Right lobe of liver (tissue), 6 donors: ENCODE data around the gene FBRSL1. TPM values are rescaled to one million over a fixed set of nuclear protein-coding genes. Genes with fewer than 3 reads are reported as not detected.

Experiments
- ATAC-seq, 4 donors: fragments of 200-7000 bp; cut with Tn5 transposase; one replicate each; pipeline ENCODE4 v1.9.1; 2020; ENCODE audit warnings: mild to moderate bottlenecking in 4 of 4, moderate library complexity in 4 of 4
- DNase-seq, 3 donors: peaks; one replicate each; pipeline ENCODE4 v3.0.0-alpha.2; 2020
- H3K27ac ChIP-seq, 3 donors: fragments of 200-600 bp; one replicate each; pipeline ENCODE4 v1.8.0; 2022
- H3K27me3 ChIP-seq, 2 donors: fragments of 200-600 bp; one replicate each; pipeline ENCODE4 v1.8.0; 2022
- H3K36me3 ChIP-seq, 4 donors: fragments of 200-600 bp; sonication (generic) in 1 of 4; one replicate each; pipeline versions ENCODE4 v1.5.1 to v1.8.0; 2017 to 2022; ENCODE audit warnings: control low read depth in 1 of 4
- H3K4me1 ChIP-seq, 4 donors: fragments of 200-600 bp; sonication (generic) in 1 of 4; one replicate each; pipeline versions ENCODE4 v1.5.1 to v1.8.0; 2017 to 2022; ENCODE audit warnings: control low read depth in 1 of 4
- H3K4me3 ChIP-seq, 3 donors: fragments of 200-600 bp; one replicate each; pipeline ENCODE4 v1.8.0; 2022
- H3K9me3 ChIP-seq, 4 donors: fragments of 200-600 bp; sonication (generic) in 1 of 4; one replicate each; pipeline versions ENCODE4 v1.5.1 to v1.8.0; 2017 to 2022; ENCODE audit warnings: control low read depth in 1 of 4
- CTCF ChIP-seq, 4 donors: fragments of 200-600 bp in 3 of 4; fragments of 450-650 bp in 1 of 4; IDR thresholded peaks; one replicate each; pipeline versions ENCODE4 v1.5.1 to v1.8.0; 2016 to 2022; ENCODE audit warnings: antibody characterized with exemption in 4 of 4, mild to moderate bottlenecking in 2 of 4
- POLR2A ChIP-seq: fragments of 450-650 bp; IDR thresholded peaks from one replicate; pipeline ENCODE4 v1.6.1; 2017; ENCODE audit warnings: antibody characterized with exemption, mild to moderate bottlenecking
- WGBS: methylation state at CpG from one replicate; pipeline ENCODE4 v1.1.6; 2018; ENCODE audit warnings: low coverage, low lambda C conversion rate; ENCODE audit not compliant: insufficient coverage; ENCODE audit errors: missing lambda C conversion rate; 5-methylcytosine and 5-hydroxymethylcytosine counted together
- intact Hi-C, 2 donors: fragments of 100-400 bp; cut with DNase I; formaldehyde crosslinking; loops; one replicate each; pipeline versions ENCODE4 v1.11.2 to v1.14.1; 2022
- total RNA-seq, 6 experiments: library from RNA; depleted of rRNA in 2 of 6; stranded (reverse); fragments of >200 nt in 2 of 6; fragmentation: NEBNext Ultra II Directional in 3 of 6; extraction: Animal tissue kit (Norgen Biotek cat#: 25700) in 3 of 6; gene quantifications; one replicate each; pipeline versions ENCODE4 v1.1.0 to v1.2.4, GENCODE V29; 2016 to 2023
- donor health status: DM: no; HTN: yes; CAD: no.
- donor health status: DM: no; HTN: no; CAD: no.
- donor health status: DM: no; HTN: no; CAD: no.
- donor health status: DM: no; HTN: yes; CAD: no.
- donor health status: DM: no; HTN: yes; CAD: no.

The FBRSL1 gene
- total RNA-seq, 6 experiments from 2014 or later, result 16.2 to 27.6 (median 23.3) TPM

- H3K4me3 ChIP-seq, result no peak overlapping the region
- H3K9me3 ChIP-seq, result no peaks in the 10 kb centered on the region
- intact Hi-C loops, result no loop called here
- no peak for TF ChIP-seq CTCF (IDR thresholded peaks at IDR 0.05)
- no peak for TF ChIP-seq POLR2A
- ATAC-seq (no peak), DNase-seq (no peak)
- no peaks in the 10 kb centered on the region for H3K4me1 ChIP-seq
- 100% methylated on average over 1 of the region's 21 CpGs for WGBS
- no peaks in the 10 kb centered on the region for H3K27me3 ChIP-seq
- H3K36me3 ChIP-seq, result no peaks in the 10 kb centered on the region
- no peak overlapping the region for H3K27ac ChIP-seq
These were observed 38.7 kb downstream of the FBRSL1 start for GRCh38 chr12:132528564-132529106.

- DNase-seq, result no peak
- no peaks in the 10 kb centered on the region for H3K27me3 ChIP-seq
- no peak overlapping the region for H3K4me3 ChIP-seq
- no peaks in the 10 kb centered on the region for H3K9me3 ChIP-seq
- intact Hi-C loops, result no loop called here
- ATAC-seq, result peak in 1 of 4 donors; percentile 16
- H3K4me1 ChIP-seq, result no peaks in the 10 kb centered on the region
- no peak overlapping the region for H3K27ac ChIP-seq
- 93% methylated on average over 2 of the region's 11 CpGs for WGBS
- no peaks in the 10 kb centered on the region for H3K36me3 ChIP-seq
- TF ChIP-seq POLR2A (no peak), CTCF (IDR thresholded peaks at IDR 0.05) (no peak)
These were observed 39.3 kb downstream of the FBRSL1 start for GRCh38 chr12:132529156-132529839.

GRCh38 chr12:132529906-132530305, 40.0 kb downstream of the FBRSL1 start:
- intact Hi-C loops, result no loop called here
- no peak for TF ChIP-seq CTCF (IDR thresholded peaks at IDR 0.05)
- TF ChIP-seq POLR2A, result no peak
- WGBS, result 85% methylated on average over 5 of the region's 10 CpGs
- H3K9me3 ChIP-seq, result no peaks in the 10 kb centered on the region
- ATAC-seq, result no peak
- no peak for DNase-seq
- H3K36me3 ChIP-seq, result no peaks in the 10 kb centered on the region
- no peaks in the 10 kb centered on the region for H3K27me3 ChIP-seq
- no peak overlapping the region for H3K4me3 ChIP-seq
- no peaks in the 10 kb centered on the region for H3K4me1 ChIP-seq
- H3K27ac ChIP-seq, result no peak overlapping the region

GRCh38 chr12:132530447-132530846, 40.5 kb downstream of the FBRSL1 start:
- Histone ChIP-seq H3K27me3 (no peaks in the 10 kb centered on the region), H3K4me3 (no peak overlapping the region), H3K4me1 (no peaks in the 10 kb centered on the region), H3K9me3 (no peaks in the 10 kb centered on the region), H3K27ac (no peak overlapping the region), H3K36me3 (no peaks in the 10 kb centered on the region)
- intact Hi-C loops, result no loop called here
- ATAC-seq, result no peak
- no peak for DNase-seq
- TF ChIP-seq POLR2A, result no peak
- no peak for TF ChIP-seq CTCF (IDR thresholded peaks at IDR 0.05)
- 57% methylated on average over 3 of the region's 6 CpGs for WGBS
